GM18498 (cell line): Measurements from ENCODE around the gene MRPL54.

Experiments used
- ATAC-seq: cut with Tn5 transposase; IDR thresholded peaks from one replicate; pipeline ENCODE4 v1.9.1; 2021; ENCODE audit warnings: mild to moderate bottlenecking, moderate library complexity; ENCODE audit not compliant: unreplicated experiment

MRPL54 gene

GRCh38 chr19:3767050-3767449 is 4.6 kb downstream of the MRPL54 start:
- no peak for ATAC-seq

- ATAC-seq: no peak
Measured at GRCh38 chr19:3768015-3768747, 5.7 kb downstream of the MRPL54 start.

GRCh38 chr19:3768748-3769099 is 6.2 kb downstream of the MRPL54 start:
- ATAC-seq: no peak

- ATAC-seq: no peak
Measured at GRCh38 chr19:3769494-3769893, 7.0 kb downstream of the MRPL54 start.

GRCh38 chr19:3770136-3770999 is 7.9 kb downstream of the MRPL54 start:
- no peak for ATAC-seq

GRCh38 chr19:3771000-3771905 is 8.8 kb downstream of the MRPL54 start:
- no peak for ATAC-seq

- no peak for ATAC-seq
Measured at GRCh38 chr19:3771906-3772455, 9.5 kb downstream of the MRPL54 start, which contains the start of gene RAX2. RAX2 (minus strand) TSS chr19:3772228; CDS start chr19:3771742, 486 bp downstream.

- ATAC-seq: no peak
Measured at GRCh38 chr19:3773814-3774515, 11.5 kb downstream of the MRPL54 start.

GRCh38 chr19:3774621-3775373 is 12.3 kb downstream of the MRPL54 start:
- ATAC-seq: no peak

- ATAC-seq: no peak
Measured at GRCh38 chr19:3775374-3775711, 12.9 kb downstream of the MRPL54 start.

- no peak for ATAC-seq
Measured at GRCh38 chr19:3775831-3776230, 13.3 kb downstream of the MRPL54 start.

GRCh38 chr19:3776479-3777040 is 14.1 kb downstream of the MRPL54 start:
- no peak for ATAC-seq

- no peak for ATAC-seq
Measured at GRCh38 chr19:3778104-3778867, 15.8 kb downstream of the MRPL54 start.

GRCh38 chr19:3778899-3779723 is 16.6 kb downstream of the MRPL54 start:
- no peak for ATAC-seq

GRCh38 chr19:3780786-3781304 is 18.4 kb downstream of the MRPL54 start:
- ATAC-seq: no peak

GRCh38 chr19:3781603-3782002 is 19.1 kb downstream of the MRPL54 start:
- ATAC-seq: no peak

GRCh38 chr19:3782330-3782729 is 19.8 kb downstream of the MRPL54 start:
- no peak for ATAC-seq
